Suprapubic skin (tissue), 4 donors: ENCODE results near the gene MED15. TPM values are rescaled to one million over a fixed set of nuclear protein-coding genes. Genes with fewer than 3 reads are reported as not detected.

Experiments used
- DNase-seq, 2 donors: peaks; one replicate each; pipeline ENCODE4 v3.0.0-alpha.2; 2019; ENCODE audit warnings: low spot score in 2 of 2
- H3K27ac ChIP-seq: fragments of 200-600 bp; sonication (generic); one replicate; pipeline ENCODE4 v1.5.1; 2019
- H3K27me3 ChIP-seq: fragments of 200-600 bp; sonication (generic); one replicate; pipeline ENCODE4 v1.5.1; 2019
- H3K36me3 ChIP-seq: fragments of 200-600 bp; sonication (generic); one replicate; pipeline ENCODE4 v1.5.1; 2019
- H3K4me1 ChIP-seq: fragments of 200-600 bp; sonication (generic); one replicate; pipeline ENCODE4 v1.5.1; 2019
- H3K4me3 ChIP-seq: fragments of 200-600 bp; sonication (generic); one replicate; pipeline ENCODE4 v1.5.1; 2019; ENCODE audit warnings: mild to moderate bottlenecking
- H3K9me3 ChIP-seq: fragments of 200-600 bp; sonication (generic); one replicate; pipeline ENCODE4 v1.5.1; 2019
- CTCF ChIP-seq, 2 donors: fragments of 200-600 bp in 1 of 2; fragments of 450-650 bp in 1 of 2; sonication (generic) in 1 of 2; IDR thresholded peaks; one replicate each; pipeline ENCODE4 v1.5.1; 2016 to 2019; ENCODE audit warnings: antibody characterized with exemption in 2 of 2, mild to moderate bottlenecking in 1 of 2, moderate library complexity in 1 of 2
- EP300 ChIP-seq: sonication (generic); formaldehyde crosslinking; IDR thresholded peaks from one replicate; pipeline ENCODE4 v1.6.1; 2017; ENCODE audit warnings: antibody characterized with exemption
- POLR2A ChIP-seq, 2 donors: fragments of 450-650 bp; IDR thresholded peaks; one replicate each; pipeline ENCODE4 v1.6.1; 2017; ENCODE audit warnings: antibody characterized with exemption in 2 of 2, mild to moderate bottlenecking in 2 of 2, moderate library complexity in 2 of 2
- POLR2AphosphoS5 ChIP-seq, 3 donors: sonication (generic); formaldehyde crosslinking; IDR thresholded peaks; one replicate each; pipeline ENCODE4 v1.6.1; 2017; ENCODE audit warnings: antibody characterized with exemption in 3 of 3
- WGBS: methylation state at CpG from one replicate; pipeline ENCODE4 v1.1.5; 2018; 5-methylcytosine and 5-hydroxymethylcytosine counted together
- total RNA-seq, 4 donors: library from RNA; depleted of rRNA; stranded (reverse); fragments of >200 nt; gene quantifications; one replicate each; pipeline ENCODE4 v1.1.0, GENCODE V29; 2016

The MED15 gene
- total RNA-seq, 4 donors from 2014 or later = 59.8 to 163 (median 70.8) TPM

- H3K4me1 ChIP-seq = no peaks in the 10 kb centered on the region
- no peak for TF ChIP-seq POLR2AphosphoS5 (IDR thresholded peaks at IDR 0.05)
- TF ChIP-seq EP300 = no peak
- no peaks in the 10 kb centered on the region for H3K27me3 ChIP-seq
- H3K27ac ChIP-seq = no peak overlapping the region
- H3K9me3 ChIP-seq = no peaks in the 10 kb centered on the region
- 85% methylated on average over 5 of the region's 5 CpGs for WGBS
- no peaks in the 10 kb centered on the region for H3K36me3 ChIP-seq
- no peak for DNase-seq
- H3K4me3 ChIP-seq = no peak overlapping the region
Measured at GRCh38 chr22:20627432-20627831, 120.0 kb downstream of the MED15 start.

- H3K36me3 ChIP-seq = no peaks in the 10 kb centered on the region
- H3K4me3 ChIP-seq = no peak overlapping the region
- no peaks in the 10 kb centered on the region for H3K9me3 ChIP-seq
- H3K27me3 ChIP-seq = no peaks in the 10 kb centered on the region
- H3K27ac ChIP-seq = no peak overlapping the region
- WGBS = 85% methylated on average over 9 of the region's 9 CpGs
- DNase-seq = no peak
- H3K4me1 ChIP-seq = no peaks in the 10 kb centered on the region
- TF ChIP-seq POLR2A (IDR thresholded peaks at IDR 0.05) (no peak), POLR2AphosphoS5 (IDR thresholded peaks at IDR 0.05) (no peak), EP300 (no peak), CTCF (IDR thresholded peaks at IDR 0.05) (no peak)
Measured at GRCh38 chr22:20628081-20628939, 120.9 kb downstream of the MED15 start.

GRCh38 chr22:20629401-20629800 is 122.0 kb downstream of the MED15 start:
- no peak for TF ChIP-seq CTCF (IDR thresholded peaks at IDR 0.05)
- Histone ChIP-seq H3K9me3 (no peaks in the 10 kb centered on the region), H3K4me1 (no peaks in the 10 kb centered on the region), H3K4me3 (no peak overlapping the region), H3K36me3 (no peaks in the 10 kb centered on the region), H3K27ac (no peak overlapping the region), H3K27me3 (peaks cover 3% of the 10 kb centered on the region)
- 76% methylated on average over 3 of the region's 3 CpGs for WGBS
- no peak for DNase-seq

GRCh38 chr22:20630873-20631617 is 123.6 kb downstream of the MED15 start:
- Histone ChIP-seq H3K27me3 (peaks cover 17% of the 10 kb centered on the region), H3K4me1 (no peaks in the 10 kb centered on the region), H3K9me3 (no peaks in the 10 kb centered on the region), H3K36me3 (no peaks in the 10 kb centered on the region), H3K27ac (no peak overlapping the region), H3K4me3 (no peak overlapping the region)
- no peak for DNase-seq
- TF ChIP-seq CTCF (IDR thresholded peaks at IDR 0.05) (no peak), POLR2A (IDR thresholded peaks at IDR 0.05) (no peak), POLR2AphosphoS5 (IDR thresholded peaks at IDR 0.05) (no peak), EP300 (no peak)
- 92% methylated on average over 5 of the region's 10 CpGs for WGBS

GRCh38 chr22:20632082-20632481 is 124.7 kb downstream of the MED15 start:
- 77% methylated on average over 6 of the region's 6 CpGs for WGBS
- no peak overlapping the region for H3K4me3 ChIP-seq

GRCh38 chr22:20632518-20632917 is 125.1 kb downstream of the MED15 start:
- Histone ChIP-seq H3K9me3 (no peaks in the 10 kb centered on the region), H3K27me3 (peaks cover 25% of the 10 kb centered on the region), H3K36me3 (no peaks in the 10 kb centered on the region), H3K27ac (no peak overlapping the region), H3K4me1 (no peaks in the 10 kb centered on the region), H3K4me3 (no peak overlapping the region)
- 56% methylated on average over 3 of the region's 4 CpGs for WGBS
- TF ChIP-seq EP300 = no peak
- no peak for TF ChIP-seq POLR2A (IDR thresholded peaks at IDR 0.05)
- TF ChIP-seq CTCF (IDR thresholded peaks at IDR 0.05) = no peak
- TF ChIP-seq POLR2AphosphoS5 (IDR thresholded peaks at IDR 0.05) = no peak
- DNase-seq = no peak

More at GRCh38 chr22:20632082-20632481, 124.7 kb downstream of the MED15 start:
- H3K27me3 ChIP-seq = peaks cover 25% of the 10 kb centered on the region
- no peaks in the 10 kb centered on the region for H3K9me3 ChIP-seq
- TF ChIP-seq EP300 = no peak
- TF ChIP-seq POLR2A (IDR thresholded peaks at IDR 0.05) = no peak
- DNase-seq = no peak
- no peaks in the 10 kb centered on the region for H3K36me3 ChIP-seq
- H3K27ac ChIP-seq = no peak overlapping the region
- no peaks in the 10 kb centered on the region for H3K4me1 ChIP-seq
